A673 (cell line): ENCODE results near the gene SPDYC. TPM values are rescaled to one million over a fixed set of nuclear protein-coding genes. Genes with fewer than 3 reads are reported as not detected.
A peak's percentile ranks its signal among the peaks of the same experiment; 100 is the strongest.

Source experiments
- BruUV-seq: library from RNA; stranded (reverse); fragments of 400-500 nt; replicated peaks from 2 replicates; lab custom pipeline; 2021; lab: Mats Ljungman, UMichigan
- CTCF ChIA-PET: fragments of 300-600 bp; sonication (Branson Sonifier 250); formaldehyde crosslinking; loops from one replicate; lab custom pipeline; 2022; ENCODE audit warnings: antibody characterized with exemption; lab: Charles Lee
- POLR2A ChIA-PET: fragments of 300-600 bp; sonication (Branson Sonifier 250); formaldehyde crosslinking; loops from one replicate; lab custom pipeline; 2022; ENCODE audit warnings: antibody characterized with exemption; ENCODE audit not compliant: low non-redundant PET; lab: Charles Lee
- DNase-seq: peaks from one replicate; pipeline ENCODE4 v3.0.0-alpha.2; 2015; ENCODE audit warnings: low spot score
- H3K27ac ChIP-seq: fragments of 200-600 bp; sonication (generic); 2 replicates; pipeline ENCODE4 v1.5.1; 2016; ENCODE audit warnings: mixed run types, low read depth, mild to moderate bottlenecking, mixed read lengths, antibody characterized with exemption, low read length; ENCODE audit not compliant: poor library complexity, severe bottlenecking
- H3K27me3 ChIP-seq: fragments of 200-600 bp; sonication (generic); replicated peaks from 2 replicates; pipeline ENCODE4 v1.6.1; 2017; ENCODE audit warnings: mixed run types, low read depth, mild to moderate bottlenecking, mixed read lengths, antibody characterized with exemption, low read length; ENCODE audit not compliant: insufficient read depth, poor library complexity
- H3K36me3 ChIP-seq: fragments of 200-600 bp; sonication (generic); 2 replicates; pipeline ENCODE4 v1.6.1; 2016; ENCODE audit warnings: mixed run types, mild to moderate bottlenecking, mixed read lengths, antibody characterized with exemption, low read length; ENCODE audit not compliant: insufficient read depth, poor library complexity, severe bottlenecking
- H3K4me1 ChIP-seq: fragments of 200-600 bp; sonication (generic); 2 replicates; pipeline ENCODE4 v1.6.1; 2017; ENCODE audit warnings: mixed run types, mild to moderate bottlenecking, mixed read lengths, antibody characterized with exemption, low read length; ENCODE audit not compliant: insufficient read depth, poor library complexity, severe bottlenecking
- H3K4me3 ChIP-seq: fragments of 200-600 bp; sonication (generic); 2 replicates; pipeline ENCODE4 v1.5.1; 2016; ENCODE audit warnings: low read depth, mixed run types, mild to moderate bottlenecking, mixed read lengths, low read length; ENCODE audit not compliant: poor library complexity, severe bottlenecking
- H3K9me3 ChIP-seq: fragments of 200-600 bp; sonication (generic); 2 replicates; pipeline ENCODE4 v1.6.1; 2016; ENCODE audit warnings: mixed run types, low read depth, mild to moderate bottlenecking, mixed read lengths, antibody characterized with exemption, low read length; ENCODE audit not compliant: poor library complexity, severe bottlenecking
- CTCF ChIP-seq: fragments of 300-800, 200-600 bp; sonication (generic); conservative IDR thresholded peaks from 2 replicates; pipeline ENCODE4 v1.5.1; 2017; ENCODE audit warnings: low read depth, mild to moderate bottlenecking, antibody characterized with exemption, low read length, moderate library complexity, mixed read lengths
- EZH2 ChIP-seq: fragments of 200-600 bp; sonication (generic); IDR thresholded peaks from 2 replicates; pipeline ENCODE4 v1.6.1; 2017; ENCODE audit warnings: borderline replicate concordance, low read depth, mild to moderate bottlenecking, mixed read lengths, antibody characterized with exemption, low read length; ENCODE audit not compliant: poor library complexity, severe bottlenecking
- intact Hi-C: fragments of 100-400 bp; cut with micrococcal nuclease; formaldehyde crosslinking; loops from one replicate; pipeline ENCODE4 v1.10.0; 2022; ENCODE audit not compliant: unreplicated experiment
- total RNA-seq: library from RNA; stranded (reverse); gene quantifications from 2 replicates; pipeline ENCODE4 v1.2.3, GENCODE V29; 2021

The SPDYC gene
- total RNA-seq, 1 experiment from 2014 or later = not detected

- peaks cover 5% of the 10 kb centered on the region for H3K9me3 ChIP-seq
- no TSS peak for BruUV-seq
- H3K27me3 ChIP-seq = no peaks in the 10 kb centered on the region
- POLR2A ChIA-PET = no interaction called here
- H3K4me3 ChIP-seq = no peak overlapping the region
- no peaks in the 10 kb centered on the region for H3K36me3 ChIP-seq
- DNase-seq = peak; percentile 80
- TF ChIP-seq EZH2 = no peak
- TF ChIP-seq CTCF = no peak
- no peaks in the 10 kb centered on the region for H3K4me1 ChIP-seq
- intact Hi-C loops = no loop called here
- CTCF ChIA-PET = no interaction called here
- no peak overlapping the region for H3K27ac ChIP-seq
These were observed 19.3 kb upstream of the SPDYC start for GRCh38 chr11:65150509-65151299.

- ChIA-PET CTCF (no interaction called here), POLR2A (no interaction called here)
- H3K4me1 ChIP-seq = no peaks in the 10 kb centered on the region
- no peaks in the 10 kb centered on the region for H3K36me3 ChIP-seq
- H3K9me3 ChIP-seq = peaks cover 5% of the 10 kb centered on the region
- intact Hi-C loops = no loop called here
- no peak overlapping the region for H3K27ac ChIP-seq
- TF ChIP-seq EZH2 (no peak), CTCF (no peak)
- no peaks in the 10 kb centered on the region for H3K27me3 ChIP-seq
- no peak for DNase-seq
- no TSS peak for BruUV-seq
- H3K4me3 ChIP-seq = no peak overlapping the region
These were observed 18.6 kb upstream of the SPDYC start for GRCh38 chr11:65151331-65151899.

- H3K4me3 ChIP-seq = no peak overlapping the region
- no peak for TF ChIP-seq CTCF
- TF ChIP-seq EZH2 = no peak
- H3K4me1 ChIP-seq = no peaks in the 10 kb centered on the region
- ChIA-PET POLR2A (no interaction called here), CTCF (no interaction called here)
- no peaks in the 10 kb centered on the region for H3K36me3 ChIP-seq
- intact Hi-C loops = no loop called here
- H3K27ac ChIP-seq = no peak overlapping the region
- BruUV-seq = no TSS peak
- H3K27me3 ChIP-seq = no peaks in the 10 kb centered on the region
- no peak for DNase-seq
- peaks cover 4% of the 10 kb centered on the region for H3K9me3 ChIP-seq
These were observed 17.9 kb upstream of the SPDYC start for GRCh38 chr11:65152122-65152521.
